ENCODE data around the gene SMAD4.

DNA sequence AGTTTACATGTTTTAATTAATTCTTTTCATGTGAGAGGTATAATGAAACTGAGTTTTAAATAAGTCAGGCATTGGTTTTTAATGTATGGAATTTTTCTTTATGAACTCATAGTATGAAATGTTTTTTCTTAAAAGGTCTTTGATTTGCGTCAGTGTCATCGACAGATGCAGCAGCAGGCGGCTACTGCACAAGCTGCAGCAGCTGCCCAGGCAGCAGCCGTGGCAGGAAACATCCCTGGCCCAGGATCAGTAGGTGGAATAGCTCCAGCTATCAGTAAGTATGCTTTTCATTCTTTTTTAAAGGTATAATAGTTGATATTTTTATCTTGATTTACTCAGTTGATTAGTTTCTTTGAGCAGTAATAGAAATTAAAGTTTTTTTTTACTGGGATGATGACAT, 46.5 kb downstream of the SMAD4 start:
- TF ChIP-seq, protein P1, sequence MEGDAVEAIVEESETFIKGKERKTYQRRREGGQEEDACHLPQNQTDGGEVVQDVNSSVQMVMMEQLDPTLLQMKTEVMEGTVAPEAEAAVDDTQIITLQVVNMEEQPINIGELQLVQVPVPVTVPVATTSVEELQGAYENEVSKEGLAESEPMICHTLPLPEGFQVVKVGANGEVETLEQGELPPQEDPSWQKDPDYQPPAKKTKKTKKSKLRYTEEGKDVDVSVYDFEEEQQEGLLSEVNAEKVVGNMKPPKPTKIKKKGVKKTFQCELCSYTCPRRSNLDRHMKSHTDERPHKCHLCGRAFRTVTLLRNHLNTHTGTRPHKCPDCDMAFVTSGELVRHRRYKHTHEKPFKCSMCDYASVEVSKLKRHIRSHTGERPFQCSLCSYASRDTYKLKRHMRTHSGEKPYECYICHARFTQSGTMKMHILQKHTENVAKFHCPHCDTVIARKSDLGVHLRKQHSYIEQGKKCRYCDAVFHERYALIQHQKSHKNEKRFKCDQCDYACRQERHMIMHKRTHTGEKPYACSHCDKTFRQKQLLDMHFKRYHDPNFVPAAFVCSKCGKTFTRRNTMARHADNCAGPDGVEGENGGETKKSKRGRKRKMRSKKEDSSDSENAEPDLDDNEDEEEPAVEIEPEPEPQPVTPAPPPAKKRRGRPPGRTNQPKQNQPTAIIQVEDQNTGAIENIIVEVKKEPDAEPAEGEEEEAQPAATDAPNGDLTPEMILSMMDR (IDR thresholded peaks at IDR 0.05) = no peak
- no peak for TF ChIP-seq POLR2AphosphoS5 (IDR thresholded peaks at IDR 0.05; ENCODE audit: insufficient read depth in 1 of 2, low read depth in 1 of 2)
- TF ChIP-seq POLR2A (IDR thresholded peaks at IDR 0.05) = no peak
